Left lobe of liver (tissue), 2 donors: ENCODE measurements around the gene CTBP2. TPM values are rescaled to one million over a fixed set of nuclear protein-coding genes. Genes with fewer than 3 reads are reported as not detected.

ENCODE experiments used
- ATAC-seq: fragments of 200-7000 bp; cut with Tn5 transposase; one replicate; pipeline ENCODE4 v1.9.1; 2020; ENCODE audit warnings: mild to moderate bottlenecking, moderate library complexity
- DNase-seq: peaks from one replicate; pipeline ENCODE4 v3.0.0-alpha.2; 2020; ENCODE audit warnings: low spot score
- total RNA-seq: library from RNA; stranded (reverse); gene quantifications from one replicate; pipeline ENCODE4 v1.2.1, GENCODE V29; 2021
- donor health status: DM: no; HTN: no; CAD: no; lungs with moderate emphysema.
- donor health status: DM: no; HTN: yes; CAD: no.

CTBP2 gene
- total RNA-seq, 1 donor from 2014 or later = 5.8 TPM

DNA sequence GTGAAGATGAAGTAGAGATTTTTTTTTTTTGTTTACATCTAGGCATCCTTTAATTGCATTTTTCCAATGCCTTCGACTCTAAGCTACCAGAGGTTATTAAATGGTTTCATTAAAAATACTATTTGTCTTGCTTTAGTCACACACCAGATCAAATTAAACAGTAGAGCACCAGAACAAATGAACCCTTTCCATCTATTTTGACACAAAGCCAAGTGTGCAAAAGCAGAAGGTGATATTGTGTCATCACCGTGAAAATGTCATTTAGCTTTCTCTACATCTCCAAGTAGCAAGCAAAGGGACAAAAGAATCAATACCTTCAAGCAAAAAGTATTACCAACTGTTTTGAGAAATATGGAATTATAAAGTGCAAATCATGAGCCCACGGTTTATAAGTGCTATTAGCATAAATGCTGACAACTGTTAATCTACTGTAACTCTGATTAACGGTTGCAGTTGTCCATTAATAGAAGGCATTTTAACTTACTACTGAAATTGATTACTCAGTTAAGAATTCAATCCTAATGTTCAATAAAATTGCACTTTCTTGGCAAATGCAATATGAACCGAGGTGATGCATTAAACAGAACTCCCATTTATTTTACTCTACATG, 49.1 kb downstream of the CTBP2 start:
- no peak for DNase-seq
- no peak for ATAC-seq

GRCh38 chr10:125107965-125108580, 52.3 kb downstream of the CTBP2 start:
- no peak for ATAC-seq
- DNase-seq = no peak

DNA sequence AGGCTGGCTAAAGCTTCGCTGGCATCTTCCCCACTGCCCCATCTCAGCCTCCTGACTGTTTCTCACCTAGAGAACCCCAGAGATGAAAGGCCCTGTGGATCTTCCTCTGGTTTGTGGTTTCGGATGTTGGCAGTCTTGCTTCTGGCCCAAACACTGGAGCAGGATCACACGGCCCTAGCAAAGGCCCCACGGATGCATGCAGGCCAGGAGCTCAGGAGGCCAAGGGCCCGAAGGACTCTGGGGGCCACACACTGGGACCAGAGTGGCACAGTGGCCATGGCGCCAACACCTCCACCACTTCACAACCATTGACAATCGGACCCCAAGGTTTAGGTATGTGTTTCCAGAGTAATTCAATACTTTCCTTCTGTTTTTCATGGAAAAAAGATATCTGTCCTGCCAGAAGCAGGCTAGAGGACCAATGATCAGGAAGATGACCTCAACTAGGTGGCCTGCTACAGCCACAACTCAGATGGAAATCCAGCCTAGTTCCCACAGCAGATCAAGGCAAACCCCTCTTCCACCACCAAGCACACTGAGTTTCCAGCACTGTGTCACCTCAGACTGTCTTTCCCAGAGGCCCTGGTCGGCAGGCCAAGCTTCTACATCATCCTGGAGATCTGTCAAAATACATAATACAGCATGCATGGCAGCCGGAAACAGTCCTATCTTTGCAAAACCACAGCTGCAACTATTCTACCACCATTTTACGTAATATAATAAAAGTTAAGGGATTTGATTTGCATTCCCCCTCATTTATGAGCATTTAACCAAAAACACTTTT, 53.0 kb downstream of the CTBP2 start:
- no peak for ATAC-seq
- no peak for DNase-seq

- no peak for ATAC-seq
- no peak for DNase-seq
Observed at GRCh38 chr10:125106586-125106985, 53.8 kb downstream of the CTBP2 start.

DNA sequence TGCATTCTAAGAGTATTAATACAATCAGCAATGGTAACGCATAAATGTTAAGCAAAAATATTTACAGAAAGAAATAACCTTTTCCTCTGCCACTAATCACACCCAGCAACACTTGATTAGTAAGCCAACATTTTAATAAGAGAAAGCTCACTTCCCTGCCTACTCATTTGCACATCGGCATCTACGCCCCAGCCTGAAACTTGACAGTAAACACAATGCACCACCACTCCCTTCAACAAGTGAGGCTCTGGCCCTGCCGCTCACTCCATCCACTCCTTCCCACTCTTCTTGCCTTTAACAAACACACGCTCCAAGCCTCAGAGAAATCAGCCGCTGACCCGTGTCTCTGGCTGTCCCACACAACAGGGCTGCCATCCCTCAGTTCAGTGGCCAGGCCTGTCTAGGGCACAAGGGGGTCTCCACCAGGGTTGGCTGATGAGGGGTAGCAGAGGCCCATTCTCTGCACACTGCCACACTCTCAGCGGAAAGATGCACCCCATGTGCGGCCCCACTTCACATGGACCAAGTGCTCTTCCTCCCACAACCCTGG, 54.6 kb downstream of the CTBP2 start:
- DNase-seq (no peak), ATAC-seq (no peak)

GRCh38 chr10:125105155-125105554, 55.2 kb downstream of the CTBP2 start:
- ATAC-seq (no peak), DNase-seq (no peak)

GRCh38 chr10:125104559-125104958, 55.8 kb downstream of the CTBP2 start:
- no peak for ATAC-seq
- no peak for DNase-seq

DNA sequence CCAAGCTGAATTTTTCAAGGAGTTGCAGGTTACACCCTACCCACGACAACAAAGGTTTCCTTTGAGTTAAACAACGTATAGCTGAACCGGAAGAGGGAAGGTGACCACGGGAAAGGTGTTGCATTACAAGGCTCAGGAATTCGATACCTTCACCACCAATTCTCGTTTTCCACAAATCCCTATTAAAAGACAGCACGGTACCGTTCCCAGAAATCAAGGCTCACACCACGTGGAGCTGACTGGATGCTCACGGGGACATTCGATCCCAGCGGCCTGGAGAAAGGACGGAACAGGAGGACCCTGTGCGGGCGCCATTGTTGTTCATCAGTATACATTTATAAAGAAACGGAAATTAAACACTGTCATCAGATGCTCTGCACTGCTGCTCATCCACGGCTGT, 56.4 kb downstream of the CTBP2 start:
- ATAC-seq = no peak
- no peak for DNase-seq

- DNase-seq (no peak), ATAC-seq (no peak)
Observed at GRCh38 chr10:125103466-125103865, 56.9 kb downstream of the CTBP2 start.

GRCh38 chr10:125102821-125103220, 57.5 kb downstream of the CTBP2 start:
- DNase-seq = no peak
- ATAC-seq = no peak

- no peak for ATAC-seq
- DNase-seq = no peak
Observed at GRCh38 chr10:125102246-125102645, 58.1 kb downstream of the CTBP2 start.

GRCh38 chr10:125101581-125101980, 58.8 kb downstream of the CTBP2 start:
- ATAC-seq (no peak), DNase-seq (no peak)

DNA sequence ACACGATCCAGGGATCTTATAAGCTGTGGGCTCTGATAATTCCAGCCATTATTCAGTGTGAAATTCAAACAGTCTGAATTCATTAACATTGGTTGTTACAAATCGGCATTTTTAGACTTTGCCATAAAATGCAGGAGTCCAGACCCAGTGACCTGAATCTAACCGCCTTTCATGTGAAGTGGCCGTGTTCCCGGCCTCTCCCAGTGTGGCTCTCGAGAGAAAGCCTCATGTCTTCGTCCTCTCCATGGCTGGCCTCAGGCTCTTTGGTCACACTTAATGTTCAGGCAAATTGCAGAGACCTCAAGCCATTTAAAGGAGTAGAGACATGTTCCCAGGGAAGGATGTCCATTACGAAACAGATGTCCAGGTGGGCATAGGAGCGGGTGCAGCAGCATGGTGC, 59.3 kb downstream of the CTBP2 start:
- no peak for ATAC-seq
- no peak for DNase-seq

GRCh38 chr10:125097409-125098070, 62.8 kb downstream of the CTBP2 start:
- ATAC-seq = no peak
- DNase-seq = no peak

DNA sequence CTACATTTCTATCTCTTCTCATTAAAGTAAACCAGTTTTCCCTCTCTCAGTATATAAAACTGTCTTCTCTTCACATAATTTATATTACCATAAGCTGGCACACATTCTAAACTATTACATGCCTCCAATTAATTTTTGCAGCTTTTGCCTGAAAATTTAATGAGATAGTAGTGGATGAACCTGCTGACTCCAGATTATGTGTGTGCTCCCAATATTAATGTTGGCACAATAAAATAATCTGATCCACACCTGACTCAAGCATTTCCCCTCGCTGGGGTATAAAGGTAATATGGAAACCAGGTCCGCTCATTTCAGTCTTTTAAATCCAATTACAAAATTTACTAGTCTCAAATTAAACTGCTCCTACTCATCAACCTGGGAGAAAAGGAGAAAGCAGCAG, 63.4 kb downstream of the CTBP2 start:
- ATAC-seq (no peak), DNase-seq (no peak)

DNA sequence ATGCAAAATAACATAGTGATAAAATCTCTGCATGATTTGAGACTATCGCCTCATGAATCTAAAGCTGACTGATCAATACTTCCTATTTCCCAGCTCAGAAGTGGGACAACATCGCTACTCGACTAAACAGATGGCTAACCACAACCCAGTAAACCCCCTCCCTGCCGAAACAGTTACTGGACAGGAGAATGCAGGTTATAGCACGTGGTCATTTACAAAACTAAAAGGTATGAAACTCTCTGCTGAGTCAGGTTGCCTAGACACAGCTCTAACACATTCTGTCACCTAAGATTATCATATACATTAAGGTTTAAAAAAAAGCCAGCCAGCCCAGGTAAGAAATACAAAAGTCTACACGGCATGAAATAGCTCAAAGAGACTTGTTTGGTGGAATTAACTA, 64.0 kb downstream of the CTBP2 start:
- ATAC-seq = no peak
- no peak for DNase-seq

- ATAC-seq (no peak), DNase-seq (no peak)
Observed at GRCh38 chr10:125095776-125096175, 64.6 kb downstream of the CTBP2 start.

DNA sequence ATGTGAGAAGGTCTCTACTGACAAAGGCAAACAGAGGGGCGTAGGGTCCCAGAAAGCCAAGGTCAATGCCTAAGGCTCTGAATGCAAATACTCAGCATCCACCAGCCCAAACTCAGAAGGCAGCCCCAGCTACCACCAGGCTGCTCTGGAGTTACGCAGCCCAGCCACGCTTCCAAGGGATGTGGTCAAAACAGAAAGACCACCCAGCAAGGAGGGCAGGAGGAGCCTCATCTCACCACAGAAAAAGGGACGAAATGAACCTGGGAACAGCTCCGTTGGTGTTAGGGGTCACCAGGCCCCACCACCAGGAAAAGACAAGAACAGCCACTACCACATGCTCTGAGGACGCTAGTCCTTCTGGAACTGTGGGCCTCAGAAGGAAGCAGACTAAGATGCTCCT, 65.1 kb downstream of the CTBP2 start:
- ATAC-seq (no peak), DNase-seq (no peak)

DNA sequence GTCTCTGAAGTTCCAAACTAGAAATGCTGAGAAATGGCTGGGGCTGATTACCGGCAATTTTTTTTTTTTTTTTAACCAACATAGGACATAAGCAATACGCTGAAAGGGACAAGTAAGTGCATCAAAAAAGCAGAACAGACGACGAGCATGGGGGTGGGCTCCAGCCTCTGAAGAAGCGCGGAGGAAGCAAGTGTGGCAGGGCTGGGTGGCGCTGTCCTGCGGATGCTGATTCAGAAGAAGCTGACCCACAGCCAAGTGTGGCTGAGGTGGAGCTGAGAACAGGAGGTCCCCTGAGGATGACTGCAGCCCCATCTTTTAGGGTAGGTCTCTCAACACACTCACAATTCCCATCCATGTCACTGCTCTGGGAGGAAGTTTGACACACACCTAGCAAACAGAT, 65.6 kb downstream of the CTBP2 start:
- no peak for DNase-seq

DNA sequence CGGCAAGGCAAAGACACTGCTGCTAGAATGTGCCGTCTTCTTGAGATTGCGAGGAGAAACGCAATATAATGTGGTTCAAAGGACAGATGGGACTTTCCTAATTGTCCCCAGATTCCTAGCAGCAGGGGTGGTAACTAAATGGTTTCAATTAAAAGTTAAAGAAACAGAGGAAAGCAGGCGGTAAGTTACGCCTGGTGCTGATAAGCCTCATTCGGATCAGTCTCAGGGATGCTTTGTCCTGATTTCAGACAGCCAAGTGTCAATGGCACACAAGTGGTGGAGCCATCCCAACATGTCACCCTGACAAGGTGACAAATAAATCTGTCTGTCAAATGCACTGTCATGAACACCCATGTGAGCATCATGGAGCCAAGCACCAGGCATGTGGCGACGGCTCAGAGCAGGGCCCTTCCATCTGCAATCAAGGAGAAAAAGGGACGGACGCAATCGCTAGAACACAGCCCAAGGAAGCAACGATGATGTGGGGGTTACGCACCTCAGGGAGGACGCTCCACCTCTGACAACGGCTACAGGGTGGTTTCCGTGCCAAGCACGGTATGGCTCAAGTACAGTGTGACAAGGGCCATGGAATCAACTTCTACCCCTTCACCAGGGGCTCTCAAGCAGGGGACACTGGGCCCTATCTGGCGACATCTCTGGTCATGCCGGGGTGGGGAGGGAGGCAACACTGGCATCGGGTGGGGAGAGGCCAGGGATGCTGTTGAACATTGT, 66.2 kb downstream of the CTBP2 start:
- DNase-seq = no peak
- ATAC-seq = no peak

More for the DNA sequence above, 65.6 kb downstream of the CTBP2 start:
- ATAC-seq = no peak
